DOHH2 (cell line): Measurements from ENCODE around the gene EMSY.

Experiments used
- H3F3A ChIP-seq: fragments of 200-600 bp; sonication (generic), shearing (Covaris generic); 2 replicates; pipeline ENCODE4 v1.6.0; 2016; ENCODE audit warnings: antibody characterized with exemption, mild to moderate bottlenecking; ENCODE audit not compliant: control insufficient read depth, insufficient read depth
- H3K27ac ChIP-seq: fragments of 200-600 bp; sonication (generic); 2 replicates; pipeline ENCODE4 v1.5.1; 2014; ENCODE audit warnings: low read depth, mild to moderate bottlenecking, low read length, moderate library complexity
- H3K27me3 ChIP-seq: fragments of 200-600 bp; sonication (generic); 2 replicates; pipeline ENCODE4 v1.6.1; 2014; ENCODE audit warnings: mild to moderate bottlenecking, low read length, mixed read lengths; ENCODE audit not compliant: control insufficient read depth
- H3K36me3 ChIP-seq: fragments of 200-600 bp; sonication (generic); 2 replicates; pipeline ENCODE4 v1.6.1; 2014; ENCODE audit warnings: mild to moderate bottlenecking, low read length, moderate library complexity, mixed read lengths; ENCODE audit not compliant: control insufficient read depth
- H3K4me1 ChIP-seq: fragments of 200-600 bp; sonication (generic); 2 replicates; pipeline ENCODE4 v1.6.1; 2014; ENCODE audit warnings: mild to moderate bottlenecking, low read length, mixed read lengths; ENCODE audit not compliant: control insufficient read depth
- H3K4me2 ChIP-seq: fragments of 200-600 bp; sonication (generic); 2 replicates; pipeline ENCODE4 v1.6.0; 2014; ENCODE audit warnings: mild to moderate bottlenecking, low read length, moderate library complexity
- H3K4me3 ChIP-seq: fragments of 200-600 bp; sonication (generic); 2 replicates; pipeline ENCODE4 v1.5.1; 2014; ENCODE audit warnings: mild to moderate bottlenecking, low read length, mixed read lengths
- H3K79me2 ChIP-seq: fragments of 200-600 bp; sonication (generic); 2 replicates; pipeline ENCODE4 v1.6.1; 2014; ENCODE audit warnings: mild to moderate bottlenecking, low read length, mixed read lengths; ENCODE audit not compliant: control insufficient read depth
- H3K9me2 ChIP-seq: fragments of 200-600 bp; sonication (generic); replicated peaks from 2 replicates; pipeline ENCODE4 v1.6.1; 2014; ENCODE audit warnings: mild to moderate bottlenecking, low read length, mixed read lengths; ENCODE audit not compliant: control insufficient read depth
- H3K9me3 ChIP-seq: fragments of 200-600 bp; sonication (generic); 2 replicates; pipeline ENCODE4 v1.6.1; 2014; ENCODE audit warnings: antibody characterized with exemption, low read length, mixed read lengths; ENCODE audit not compliant: control insufficient read depth, insufficient read depth
- H4K20me1 ChIP-seq: fragments of 200-600 bp; sonication (generic); 2 replicates; pipeline ENCODE4 v1.6.0; 2014; ENCODE audit warnings: low read depth, mild to moderate bottlenecking, antibody characterized with exemption, low read length, moderate library complexity; ENCODE audit not compliant: control insufficient read depth, insufficient read depth
- CTCF ChIP-seq: fragments of 200-600 bp; sonication (generic); IDR thresholded peaks from one replicate; pipeline ENCODE4 v1.5.1; 2014; ENCODE audit warnings: antibody characterized with exemption, mild to moderate bottlenecking, low read depth, low read length; ENCODE audit not compliant: poor library complexity, severe bottlenecking
- EZH2phosphoT487 ChIP-seq: fragments of 200-600 bp; sonication (generic); IDR thresholded peaks from 2 replicates; pipeline ENCODE4 v1.6.1; 2017; ENCODE audit warnings: borderline replicate concordance, mild to moderate bottlenecking, antibody characterized with exemption, low read length, moderate library complexity, mixed read lengths

The EMSY gene

DNA sequence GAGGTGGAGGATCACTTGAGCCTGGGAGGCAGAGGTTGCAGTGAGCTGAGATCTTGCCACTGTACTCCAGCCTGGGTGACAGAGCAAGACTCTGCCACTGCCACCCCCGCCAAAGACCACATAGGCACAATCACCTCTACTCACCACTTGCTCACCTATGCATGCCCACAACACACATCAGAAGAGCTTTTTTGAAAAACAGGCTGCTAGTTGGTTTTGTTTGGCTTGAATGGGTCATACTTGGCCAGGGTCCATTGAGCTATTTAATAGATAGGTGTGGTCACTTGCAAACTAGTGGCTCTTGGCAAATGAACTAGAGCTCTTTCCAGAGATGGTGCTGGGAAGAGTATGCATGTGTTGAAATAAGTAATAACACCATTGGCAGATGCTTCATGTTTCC, 80.1 kb downstream of the EMSY start:
- Histone ChIP-seq H3K4me2 (no peak overlapping the region), H3K36me3 (peaks cover 38% of the 10 kb centered on the region), H3K9me2 (no peaks in the 10 kb centered on the region), H3K9me3 (no peaks in the 10 kb centered on the region), H4K20me1 (no peaks in the 10 kb centered on the region), H3K79me2 (no peaks in the 10 kb centered on the region), H3K4me1 (no peaks in the 10 kb centered on the region), H3K4me3 (no peak overlapping the region), H3K27ac (no peak overlapping the region), H3K27me3 (no peaks in the 10 kb centered on the region), H3F3A (0 out of 2 replicates have a peak, but pooled peaks cover 2% of the 10 kb centered on the region)
- TF ChIP-seq CTCF = no peak
- no peak for TF ChIP-seq EZH2phosphoT487

DNA sequence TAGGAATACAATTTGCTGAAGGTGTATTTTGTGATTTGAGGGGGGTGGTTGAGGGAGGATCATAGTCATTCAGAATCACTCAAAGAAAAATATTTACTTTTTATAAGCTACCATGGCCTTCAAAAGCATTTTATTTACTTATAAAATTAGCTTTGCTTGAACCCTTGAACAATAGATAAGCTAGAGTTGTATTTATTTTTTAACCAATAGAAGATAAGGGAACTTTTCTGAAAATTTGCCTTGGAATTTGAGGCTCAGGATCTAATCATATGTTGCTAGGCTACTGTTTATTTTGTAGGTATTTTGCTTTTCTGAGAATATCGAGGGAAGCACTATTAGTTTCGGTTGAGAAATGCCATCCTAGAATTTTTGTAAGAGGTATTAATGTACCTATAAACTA, 82.1 kb downstream of the EMSY start:
- TF ChIP-seq EZH2phosphoT487 (no peak), CTCF (no peak)
- no peak overlapping the region for H3K4me3 ChIP-seq
- H3K4me1 ChIP-seq = no peaks in the 10 kb centered on the region
- no peaks in the 10 kb centered on the region for H3K79me2 ChIP-seq
- no peak overlapping the region for H3K4me2 ChIP-seq
- no peaks in the 10 kb centered on the region for H3K9me3 ChIP-seq
- H3F3A ChIP-seq = 0 out of 2 replicates have a peak, but pooled peaks cover 2% of the 10 kb centered on the region
- no peaks in the 10 kb centered on the region for H3K27me3 ChIP-seq
- peaks cover 46% of the 10 kb centered on the region for H3K36me3 ChIP-seq
- H3K27ac ChIP-seq = no peak overlapping the region
- H4K20me1 ChIP-seq = no peaks in the 10 kb centered on the region
- no peaks in the 10 kb centered on the region for H3K9me2 ChIP-seq

GRCh38 chr11:76542436-76542835, 97.6 kb downstream of the EMSY start:
- Histone ChIP-seq H3K4me2 (no peak overlapping the region), H3K4me3 (no peak overlapping the region), H3K4me1 (no peaks in the 10 kb centered on the region), H4K20me1 (no peaks in the 10 kb centered on the region), H3K79me2 (no peaks in the 10 kb centered on the region), H3F3A (no peaks in the 10 kb centered on the region), H3K36me3 (peaks cover 54% of the 10 kb centered on the region), H3K27me3 (no peaks in the 10 kb centered on the region), H3K9me2 (no peaks in the 10 kb centered on the region), H3K27ac (no peak overlapping the region), H3K9me3 (no peaks in the 10 kb centered on the region)
- TF ChIP-seq CTCF = no peak
- TF ChIP-seq EZH2phosphoT487 = no peak
